ENCODE measurements around the gene MAPRE2. TPM values are rescaled to one million over a fixed set of nuclear protein-coding genes. Genes with fewer than 3 reads are reported as not detected.

MAPRE2 gene
- total RNA-seq (2014; rRNA removed; shearing (Covaris generic)) = 24.3 and 32.0 TPM in 2 replicates

- DNase-seq (ENCODE audit: low read depth) = peak; percentile 94
These were observed at the start of gene MAPRE2 for GRCh38 chr18:35040988-35041814. Gene MAPRE2, plus strand, starts transcription at chr18:35041413. Its CDS starts 127 bp downstream, at chr18:35041540.

GRCh38 chr18:34991561-34991960 lies 49.7 kb upstream of the MAPRE2 start:
- no peak for DNase-seq (ENCODE audit: low read depth)

- peak; percentile 6 for DNase-seq (ENCODE audit: low read depth)
These were observed 47.9 kb upstream of the MAPRE2 start for GRCh38 chr18:34993289-34993688.

GRCh38 chr18:34995746-34996145 lies 45.5 kb upstream of the MAPRE2 start:
- no peak for DNase-seq (ENCODE audit: low read depth)

- DNase-seq (ENCODE audit: low read depth) = no peak
These were observed 42.6 kb upstream of the MAPRE2 start for GRCh38 chr18:34998661-34999060.

GRCh38 chr18:34999756-35000289 lies 41.4 kb upstream of the MAPRE2 start:
- DNase-seq (ENCODE audit: low read depth) = no peak

GRCh38 chr18:35000457-35000856 lies 40.8 kb upstream of the MAPRE2 start:
- no peak for DNase-seq (ENCODE audit: low read depth)

GRCh38 chr18:35002120-35002519 lies 39.1 kb upstream of the MAPRE2 start:
- DNase-seq (ENCODE audit: low read depth) = no peak

GRCh38 chr18:35005963-35006577 lies 35.1 kb upstream of the MAPRE2 start:
- DNase-seq (ENCODE audit: low read depth) = peak; percentile 63

- no peak for DNase-seq (ENCODE audit: low read depth)
These were observed 31.1 kb upstream of the MAPRE2 start for GRCh38 chr18:35010156-35010555.

GRCh38 chr18:35010993-35011392 lies 30.2 kb upstream of the MAPRE2 start:
- DNase-seq (ENCODE audit: low read depth) = no peak

GRCh38 chr18:35019933-35020332 lies 21.3 kb upstream of the MAPRE2 start:
- DNase-seq (ENCODE audit: low read depth) = no peak

GRCh38 chr18:35022426-35023001 lies 18.7 kb upstream of the MAPRE2 start:
- DNase-seq (ENCODE audit: low read depth) = no peak

- no peak for DNase-seq (ENCODE audit: low read depth)
These were observed 17.0 kb upstream of the MAPRE2 start for GRCh38 chr18:35024196-35024595.

GRCh38 chr18:35024965-35025364 lies 16.2 kb upstream of the MAPRE2 start:
- peak; percentile 56 for DNase-seq (ENCODE audit: low read depth)

- no peak for DNase-seq (ENCODE audit: low read depth)
These were observed 14.7 kb upstream of the MAPRE2 start for GRCh38 chr18:35026407-35027061.

- no peak for DNase-seq (ENCODE audit: low read depth)
These were observed 14.0 kb upstream of the MAPRE2 start for GRCh38 chr18:35027206-35027605.

GRCh38 chr18:35028536-35028935 lies 12.7 kb upstream of the MAPRE2 start:
- no peak for DNase-seq (ENCODE audit: low read depth)

GRCh38 chr18:35029103-35029502 lies 12.1 kb upstream of the MAPRE2 start:
- peak; percentile 61 for DNase-seq (ENCODE audit: low read depth)

GRCh38 chr18:35029770-35030169 lies 11.4 kb upstream of the MAPRE2 start:
- DNase-seq (ENCODE audit: low read depth) = peak; percentile 58

GRCh38 chr18:35030277-35030989 lies 10.8 kb upstream of the MAPRE2 start:
- no peak for DNase-seq (ENCODE audit: low read depth)
